Peyer's patch (tissue), 4 donors: ENCODE measurements around the gene KAT5. TPM values are rescaled to one million over a fixed set of nuclear protein-coding genes. Genes with fewer than 3 reads are reported as not detected.
A peak's percentile ranks its signal among the peaks of the same experiment; 100 is the strongest.
"Not testable (repeated sequence)": the region's sequence is repeated elsewhere in the genome, so short reads cannot be mapped to it uniquely, and the experiment has no call there.

ENCODE experiments used
- DNase-seq, 3 donors: peaks; one replicate each; pipeline ENCODE4 v3.0.0-alpha.2; 2017 to 2019
- H3K27ac ChIP-seq, 4 donors: fragments of 200-600 bp; sonication (generic); one replicate each; pipeline ENCODE4 v1.5.1; 2016 to 2019
- H3K27me3 ChIP-seq, 2 donors: fragments of 200-600 bp; sonication (generic); one replicate each; pipeline ENCODE4 v1.5.1; 2019
- H3K36me3 ChIP-seq, 3 donors: fragments of 200-600 bp; sonication (generic); one replicate each; pipeline ENCODE4 v1.5.1; 2016 to 2019
- H3K4me1 ChIP-seq, 4 donors: fragments of 200-600 bp; sonication (generic); one replicate each; pipeline ENCODE4 v1.5.1; 2016 to 2019
- H3K4me3 ChIP-seq, 4 donors: fragments of 200-600 bp; sonication (generic); 1 replicate in 3 of 4; 2 replicates in 1 of 4; pipeline ENCODE4 v1.5.1; 2016 to 2019; ENCODE audit warnings: mild to moderate bottlenecking in 1 of 4
- H3K9me3 ChIP-seq, 4 donors: fragments of 200-600 bp; sonication (generic); one replicate each; pipeline ENCODE4 v1.5.1; 2016 to 2019; ENCODE audit warnings: mild to moderate bottlenecking in 1 of 4
- CTCF ChIP-seq, 6 experiments: fragments of 450-650 bp in 4 of 6; fragments of 200-600 bp in 2 of 6; sonication (generic) in 1 of 6; IDR thresholded peaks; one replicate each; pipeline ENCODE4 v1.5.1; 2017 to 2019; ENCODE audit warnings: antibody characterized with exemption in 6 of 6, mild to moderate bottlenecking in 3 of 6, moderate library complexity in 1 of 6
- POLR2A ChIP-seq, 2 donors: fragments of 450-650 bp; IDR thresholded peaks; one replicate each; pipeline ENCODE4 v1.5.1; 2017; ENCODE audit warnings: antibody characterized with exemption in 2 of 2, mild to moderate bottlenecking in 2 of 2, moderate library complexity in 2 of 2
- total RNA-seq, 4 donors: library from RNA; depleted of rRNA; stranded (reverse); fragments of >200 nt; gene quantifications; one replicate each; pipeline ENCODE4 v1.1.0, GENCODE V29; 2016

The KAT5 gene
- total RNA-seq, 4 donors from 2014 or later = 55.9 to 137 (median 80.3) TPM

- no peaks in the 10 kb centered on the region for H3K36me3 ChIP-seq
- TF ChIP-seq POLR2A (IDR thresholded peaks at IDR 0.05) (no peak), CTCF (IDR thresholded peaks at IDR 0.05) (no peak)
- no peaks in the 10 kb centered on the region for H3K27me3 ChIP-seq
- H3K4me1 ChIP-seq = peaks cover 0 to 4% (median 2%) of the 10 kb centered on the region in 4 donors
- no peak overlapping the region for H3K27ac ChIP-seq
- no peak for DNase-seq
- H3K9me3 ChIP-seq = no peaks in the 10 kb centered on the region
- H3K4me3 ChIP-seq = no peak overlapping the region
Measured at GRCh38 chr11:65701686-65702085, 10.4 kb upstream of the KAT5 start.

- no peak overlapping the region for H3K4me3 ChIP-seq
- no peak overlapping the region for H3K27ac ChIP-seq
- H3K36me3 ChIP-seq = no peaks in the 10 kb centered on the region
- no peaks in the 10 kb centered on the region for H3K9me3 ChIP-seq
- peaks cover 0 to 4% (median 2%) of the 10 kb centered on the region in 4 donors for H3K4me1 ChIP-seq
- TF ChIP-seq POLR2A (IDR thresholded peaks at IDR 0.05) (no peak), CTCF (IDR thresholded peaks at IDR 0.05) (no peak)
- no peaks in the 10 kb centered on the region for H3K27me3 ChIP-seq
- no peak for DNase-seq
Measured at GRCh38 chr11:65703846-65704245, 8.2 kb upstream of the KAT5 start.

- not testable (repeated sequence) for H3K27ac ChIP-seq, H3K27me3 ChIP-seq, H3K36me3 ChIP-seq, H3K4me1 ChIP-seq, H3K9me3 ChIP-seq
- peak in 2 of 3 donors; percentile 80 to 93 for DNase-seq
- peak overlapping the region in 1 of 4 donors; percentile 19 for H3K4me3 ChIP-seq
- TF ChIP-seq CTCF (IDR thresholded peaks at IDR 0.05) = peak; percentile 56 to 86 (median 70)
Measured at GRCh38 chr11:65706303-65706763, 5.7 kb upstream of the KAT5 start.

- not testable (repeated sequence) for H3K4me3 ChIP-seq, H3K27me3 ChIP-seq, H3K36me3 ChIP-seq, H3K27ac ChIP-seq, H3K9me3 ChIP-seq, DNase-seq, H3K4me1 ChIP-seq
Measured at GRCh38 chr11:65707002-65707401, 5.0 kb upstream of the KAT5 start.

GRCh38 chr11:65708451-65708850 is 3.6 kb upstream of the KAT5 start:
- no peaks in the 10 kb centered on the region for H3K27me3 ChIP-seq
- H3K27ac ChIP-seq = no peak overlapping the region
- H3K4me1 ChIP-seq = peaks cover 0 to 13% (median 9%) of the 10 kb centered on the region in 4 donors
- no peak overlapping the region for H3K4me3 ChIP-seq
- TF ChIP-seq POLR2A (IDR thresholded peaks at IDR 0.05) (no peak), CTCF (IDR thresholded peaks at IDR 0.05) (no peak)
- no peaks in the 10 kb centered on the region for H3K9me3 ChIP-seq
- DNase-seq = no peak
- H3K36me3 ChIP-seq = peaks cover 0 to 5% (median 0%) of the 10 kb centered on the region in 3 donors

GRCh38 chr11:65709661-65710060 is 2.4 kb upstream of the KAT5 start:
- DNase-seq = no peak
- Histone ChIP-seq H3K27me3 (no peaks in the 10 kb centered on the region), H3K9me3 (no peaks in the 10 kb centered on the region), H3K36me3 (peaks cover 0 to 17% (median 0%) of the 10 kb centered on the region in 3 donors), H3K4me1 (peaks cover 0 to 18% (median 9%) of the 10 kb centered on the region in 4 donors), H3K27ac (no peak overlapping the region), H3K4me3 (no peak overlapping the region)
- TF ChIP-seq POLR2A (IDR thresholded peaks at IDR 0.05) (no peak), CTCF (IDR thresholded peaks at IDR 0.05) (no peak)
